Astrocyte (in vitro differentiated cells and primary cell): ENCODE data around the gene PTPN22. TPM values are rescaled to one million over a fixed set of nuclear protein-coding genes. Genes with fewer than 3 reads are reported as not detected.

Experiments used
- DNase-seq: peaks from one replicate; pipeline ENCODE4 v3.0.0-alpha.2; 2010; ENCODE audit warnings: low read depth
- FAIRE-seq: peaks from 2 replicates; lab custom pipeline; 2011; peaks lifted over from hg19 to GRCh38; lab: Jason Lieb, UNC
- H2AFZ ChIP-seq: 2 replicates; pipeline ENCODE4 v1.6.0; 2012; ENCODE audit warnings: low read depth, low read length, inconsistent platforms
- H3K27ac ChIP-seq: 2 replicates; pipeline ENCODE4 v1.5.1; 2011; ENCODE audit warnings: low read depth, low read length, inconsistent platforms
- H3K27me3 ChIP-seq: 2 replicates; pipeline ENCODE4 v1.6.0; 2011; ENCODE audit warnings: low read length, inconsistent platforms; ENCODE audit not compliant: insufficient read depth
- H3K36me3 ChIP-seq: 2 replicates; pipeline ENCODE4 v1.5.1; 2011; ENCODE audit warnings: low read length, inconsistent platforms; ENCODE audit not compliant: insufficient read depth
- H3K4me1 ChIP-seq: 2 replicates; pipeline ENCODE4 v1.5.1; 2011; ENCODE audit warnings: low read length, inconsistent platforms; ENCODE audit not compliant: insufficient read depth
- H3K4me2 ChIP-seq: 2 replicates; pipeline ENCODE4 v1.6.0; 2012; ENCODE audit warnings: low read length, inconsistent platforms
- H3K4me3 ChIP-seq: 2 replicates; pipeline ENCODE4 v1.5.1; 2011; ENCODE audit warnings: low read depth, mild to moderate bottlenecking, low read length, inconsistent platforms; ENCODE audit not compliant: insufficient read depth
- H3K79me2 ChIP-seq: 2 replicates; pipeline ENCODE4 v1.6.0; 2012; ENCODE audit warnings: mild to moderate bottlenecking, low read length, inconsistent platforms; ENCODE audit not compliant: insufficient read depth
- H3K9ac ChIP-seq: 2 replicates; pipeline ENCODE4 v1.6.0; 2012; ENCODE audit warnings: mild to moderate bottlenecking, low read length, inconsistent platforms
- H3K9me3 ChIP-seq: 2 replicates; pipeline ENCODE4 v1.5.1; 2012; ENCODE audit warnings: low read depth, mild to moderate bottlenecking, low read length, inconsistent platforms; ENCODE audit not compliant: insufficient read depth
- H4K20me1 ChIP-seq: 2 replicates; pipeline ENCODE4 v1.6.0; 2012; ENCODE audit warnings: low read length, inconsistent platforms; ENCODE audit not compliant: insufficient read depth
- H3K27ac Mint-ChIP-seq: one replicate; pipeline ENCODE4 v1.8.0; 2021; ENCODE audit warnings: mild to moderate bottlenecking, mixed read lengths; ENCODE audit not compliant: unreplicated experiment
- H3K27me3 Mint-ChIP-seq: one replicate; pipeline ENCODE4 v1.8.0; 2021; ENCODE audit warnings: low read depth, mixed read lengths; ENCODE audit not compliant: unreplicated experiment
- H3K36me3 Mint-ChIP-seq: one replicate; pipeline ENCODE4 v1.8.0; 2021; ENCODE audit warnings: low read depth, mixed read lengths; ENCODE audit not compliant: unreplicated experiment
- H3K4me1 Mint-ChIP-seq: one replicate; pipeline ENCODE4 v1.8.0; 2021; ENCODE audit warnings: low read depth, mixed read lengths; ENCODE audit not compliant: unreplicated experiment
- H3K4me3 Mint-ChIP-seq: one replicate; pipeline ENCODE4 v1.8.0; 2021; ENCODE audit warnings: mild to moderate bottlenecking, moderate library complexity, mixed read lengths; ENCODE audit not compliant: unreplicated experiment
- H3K9me3 Mint-ChIP-seq: one replicate; pipeline ENCODE4 v1.8.0; 2021; ENCODE audit warnings: mild to moderate bottlenecking, mixed read lengths; ENCODE audit not compliant: unreplicated experiment
- EZH2 ChIP-seq: IDR thresholded peaks from 2 replicates; pipeline ENCODE4 v1.6.1; 2012; ENCODE audit warnings: mild to moderate bottlenecking, low read length, inconsistent platforms; ENCODE audit not compliant: insufficient read depth
- total RNA-seq: library from RNA; stranded (reverse); gene quantifications from 2 replicates; pipeline ENCODE4 v1.2.1, GENCODE V29; 2021
- TF ChIP-seq, protein P1 (sequence below): IDR thresholded peaks from 2 replicates; pipeline ENCODE4 v1.5.1; 2011; ENCODE audit warnings: low read depth, mild to moderate bottlenecking, inconsistent platforms, low read length, moderate library complexity; ENCODE audit not compliant: insufficient read depth

The PTPN22 gene
- total RNA-seq, 1 donor from 2014 or later: 1.3 TPM

GRCh38 chr1:113861641-113862040 is 9.9 kb downstream of the PTPN22 start:
- FAIRE-seq (no peak), DNase-seq (no peak)
- H3K36me3 ChIP-seq: no peaks in the 10 kb centered on the region
- Mint-ChIP-seq H3K36me3 (no peaks in the 10 kb centered on the region), H3K4me1 (peaks cover 17% of the 10 kb centered on the region), H3K9me3 (no peaks in the 10 kb centered on the region), H3K27ac (no peak overlapping the region), H3K4me3 (no peak overlapping the region), H3K27me3 (peaks cover 3% of the 10 kb centered on the region)
- H2AFZ ChIP-seq: no peak overlapping the region
- H3K9me3 ChIP-seq: no peaks in the 10 kb centered on the region
- H3K9ac ChIP-seq: no peak overlapping the region
- H3K4me2 ChIP-seq: no peak overlapping the region
- H3K4me3 ChIP-seq: no peak overlapping the region
- TF ChIP-seq, protein P1, sequence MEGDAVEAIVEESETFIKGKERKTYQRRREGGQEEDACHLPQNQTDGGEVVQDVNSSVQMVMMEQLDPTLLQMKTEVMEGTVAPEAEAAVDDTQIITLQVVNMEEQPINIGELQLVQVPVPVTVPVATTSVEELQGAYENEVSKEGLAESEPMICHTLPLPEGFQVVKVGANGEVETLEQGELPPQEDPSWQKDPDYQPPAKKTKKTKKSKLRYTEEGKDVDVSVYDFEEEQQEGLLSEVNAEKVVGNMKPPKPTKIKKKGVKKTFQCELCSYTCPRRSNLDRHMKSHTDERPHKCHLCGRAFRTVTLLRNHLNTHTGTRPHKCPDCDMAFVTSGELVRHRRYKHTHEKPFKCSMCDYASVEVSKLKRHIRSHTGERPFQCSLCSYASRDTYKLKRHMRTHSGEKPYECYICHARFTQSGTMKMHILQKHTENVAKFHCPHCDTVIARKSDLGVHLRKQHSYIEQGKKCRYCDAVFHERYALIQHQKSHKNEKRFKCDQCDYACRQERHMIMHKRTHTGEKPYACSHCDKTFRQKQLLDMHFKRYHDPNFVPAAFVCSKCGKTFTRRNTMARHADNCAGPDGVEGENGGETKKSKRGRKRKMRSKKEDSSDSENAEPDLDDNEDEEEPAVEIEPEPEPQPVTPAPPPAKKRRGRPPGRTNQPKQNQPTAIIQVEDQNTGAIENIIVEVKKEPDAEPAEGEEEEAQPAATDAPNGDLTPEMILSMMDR: no peak
- no peak for TF ChIP-seq EZH2
- H3K79me2 ChIP-seq: no peaks in the 10 kb centered on the region
- no peaks in the 10 kb centered on the region for H3K27me3 ChIP-seq
- H4K20me1 ChIP-seq: no peaks in the 10 kb centered on the region
- no peak overlapping the region for H3K27ac ChIP-seq
- peaks cover 16% of the 10 kb centered on the region for H3K4me1 ChIP-seq

DNA sequence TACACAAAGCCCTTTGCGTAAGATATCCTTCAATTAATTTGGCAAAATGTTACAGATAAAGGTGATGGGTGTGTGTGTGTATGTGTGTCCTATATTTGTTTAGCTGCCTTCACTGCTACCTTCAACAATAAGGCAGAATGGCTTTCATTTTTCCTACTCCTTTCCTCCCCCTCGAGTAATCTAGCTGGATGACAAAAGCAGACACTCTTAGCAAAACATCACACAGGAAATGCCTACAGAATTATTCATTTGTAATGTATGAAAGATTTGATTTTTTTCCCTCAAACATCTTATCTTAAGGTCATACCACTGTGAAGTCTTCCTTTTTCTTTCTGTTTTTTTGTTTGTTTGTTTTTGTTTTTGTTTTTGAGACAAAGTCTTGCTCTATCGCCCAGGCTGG is 10.6 kb downstream of the PTPN22 start:
- H4K20me1 ChIP-seq: no peaks in the 10 kb centered on the region
- peak overlapping the region; percentile 78 for H3K4me2 ChIP-seq
- no peaks in the 10 kb centered on the region for H3K79me2 ChIP-seq
- H3K4me3 ChIP-seq: peak overlapping the region; percentile 38
- H3K4me1 ChIP-seq: peaks cover 16% of the 10 kb centered on the region
- TF ChIP-seq, protein P1: no peak
- TF ChIP-seq EZH2: no peak
- H3K36me3 Mint-ChIP-seq: no peaks in the 10 kb centered on the region
- H3K9me3 ChIP-seq: no peaks in the 10 kb centered on the region
- peak overlapping the region; percentile 85 for H3K27ac ChIP-seq
- peak overlapping the region; percentile 59 for H2AFZ ChIP-seq
- peak overlapping the region; percentile 57 for H3K9ac ChIP-seq
- DNase-seq (peak; percentile 80), FAIRE-seq (no peak)
- H3K27me3 Mint-ChIP-seq: peaks cover 3% of the 10 kb centered on the region
- no peaks in the 10 kb centered on the region for H3K9me3 Mint-ChIP-seq
- peaks cover 21% of the 10 kb centered on the region for H3K4me1 Mint-ChIP-seq
- H3K27me3 ChIP-seq: no peaks in the 10 kb centered on the region
- peak overlapping the region; percentile 75 for H3K27ac Mint-ChIP-seq
- H3K4me3 Mint-ChIP-seq: no peak overlapping the region
- H3K36me3 ChIP-seq: no peaks in the 10 kb centered on the region

DNA sequence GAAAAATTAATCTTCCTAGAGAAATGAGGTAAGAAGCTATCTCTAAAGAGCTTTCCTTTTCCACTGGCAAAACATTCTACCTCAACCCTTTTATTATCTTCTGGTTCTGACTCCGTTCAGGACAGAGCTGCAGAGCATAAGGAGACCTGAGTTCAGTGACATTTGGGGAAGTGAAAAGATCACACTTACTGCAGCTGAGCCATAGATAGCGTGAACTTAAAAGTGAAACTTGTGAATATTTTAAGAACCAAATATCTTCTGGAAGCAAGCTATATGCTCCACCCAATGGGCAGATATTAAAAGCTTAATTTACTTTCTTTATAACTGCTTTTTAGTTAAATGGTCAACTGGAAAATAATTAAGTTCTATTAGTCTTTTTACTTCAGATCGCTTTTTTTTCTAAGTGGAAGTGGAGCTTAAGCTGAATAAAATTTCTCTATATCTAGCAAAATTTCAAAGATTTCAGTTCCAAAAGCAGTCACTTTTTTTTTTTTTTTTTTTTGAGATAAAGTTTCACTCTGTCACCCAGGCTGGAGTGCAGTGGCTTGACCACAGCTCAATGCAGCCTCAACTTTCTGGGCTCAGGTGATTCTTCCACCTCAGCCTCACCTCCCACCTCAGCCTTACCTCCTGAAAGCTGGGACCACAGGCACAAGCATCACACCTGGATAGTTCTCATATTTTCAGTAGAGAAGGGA is 11.9 kb downstream of the PTPN22 start:
- H3K27me3 ChIP-seq: no peaks in the 10 kb centered on the region
- DNase-seq: no peak
- H3K27ac ChIP-seq: no peak overlapping the region
- H3K9me3 ChIP-seq: no peaks in the 10 kb centered on the region
- no peak overlapping the region for H3K4me3 ChIP-seq
- H3K4me2 ChIP-seq: no peak overlapping the region
- no peaks in the 10 kb centered on the region for H3K36me3 ChIP-seq
- H3K4me1 ChIP-seq: peaks cover 16% of the 10 kb centered on the region
- Mint-ChIP-seq H3K27me3 (peaks cover 3% of the 10 kb centered on the region), H3K9me3 (no peaks in the 10 kb centered on the region), H3K27ac (no peak overlapping the region), H3K4me3 (no peak overlapping the region), H3K4me1 (peaks cover 24% of the 10 kb centered on the region), H3K36me3 (no peaks in the 10 kb centered on the region)
- no peaks in the 10 kb centered on the region for H3K79me2 ChIP-seq
- no peaks in the 10 kb centered on the region for H4K20me1 ChIP-seq
- no peak overlapping the region for H2AFZ ChIP-seq
- FAIRE-seq: no peak
- no peak for TF ChIP-seq EZH2
- TF ChIP-seq, protein P1: no peak
- no peak overlapping the region for H3K9ac ChIP-seq
